Activated naive CD8-positive, alpha-beta T cell treated with anti-CD3 and anti-CD28 coated beads, Interleukin-2, amount 50 U/mL, for 16 hours (primary cell): ENCODE data around the gene MAP7D2.
"Not testable (repeated sequence)": the region's sequence is repeated elsewhere in the genome, so short reads cannot be mapped to it uniquely, and the experiment has no call there.

Experiments
- DNase-seq: peaks from one replicate; pipeline ENCODE4 v3.0.0-alpha.2; 2020; ENCODE audit warnings: low read depth, low spot score

The MAP7D2 gene

DNA sequence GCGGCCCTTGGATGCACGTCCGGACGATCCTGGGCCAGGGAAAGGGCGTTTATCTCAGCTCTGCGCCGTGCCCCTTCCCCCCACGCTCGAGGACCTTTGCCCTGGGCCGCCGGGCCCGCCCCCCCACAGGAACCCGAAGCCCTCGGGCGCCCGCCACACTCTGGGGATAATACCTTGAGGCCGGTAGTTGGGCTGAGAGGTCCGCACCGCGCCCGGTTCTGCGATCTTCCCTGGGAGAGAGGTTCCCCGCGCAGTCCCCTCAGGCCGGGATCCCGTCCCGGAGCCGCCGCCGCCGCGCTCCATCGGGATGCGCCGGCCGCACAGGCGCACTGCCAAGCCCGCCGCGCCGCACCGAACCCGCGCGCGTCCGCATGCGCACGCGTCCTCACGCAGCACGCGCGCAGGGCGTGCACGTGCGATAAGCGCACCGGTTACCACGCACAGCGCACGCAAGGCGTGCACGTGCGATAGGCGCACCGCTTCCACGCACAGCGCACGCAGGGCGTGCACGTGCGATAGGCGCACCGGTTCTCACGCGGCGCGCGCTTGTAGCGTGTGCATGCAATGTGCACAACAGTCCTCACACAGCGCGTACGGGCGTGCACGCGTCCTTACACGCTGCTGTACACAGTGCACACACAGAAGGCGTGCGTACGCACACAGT lies at the start of gene MAP7D2:
Gene MAP7D2, minus strand, starts transcription at position 331 of the 664 bp plus-strand sequence. Its CDS starts 28 bp downstream, at position 303.
- DNase-seq, result no peak

DNA sequence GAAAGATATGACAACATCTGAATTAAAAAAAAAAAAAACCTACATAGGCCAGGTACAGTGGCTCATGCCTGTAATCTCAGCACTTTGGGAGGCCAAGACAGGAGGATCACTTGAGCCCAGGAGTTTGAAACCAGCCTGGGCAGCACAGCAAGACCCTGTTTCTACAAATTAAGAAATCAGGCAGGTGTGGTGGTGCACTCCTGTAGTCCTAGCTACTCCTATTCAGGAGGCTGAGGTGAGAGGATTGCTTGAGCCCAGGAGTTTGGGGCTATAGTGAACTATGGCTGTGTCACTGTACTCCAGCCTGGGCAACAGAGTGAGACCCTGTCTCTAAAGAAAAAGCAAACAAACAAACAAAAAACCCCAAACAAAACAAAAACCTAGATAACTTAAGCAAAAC lies 45.8 kb upstream of the MAP7D2 start:
- DNase-seq, result not testable (repeated sequence)

DNA sequence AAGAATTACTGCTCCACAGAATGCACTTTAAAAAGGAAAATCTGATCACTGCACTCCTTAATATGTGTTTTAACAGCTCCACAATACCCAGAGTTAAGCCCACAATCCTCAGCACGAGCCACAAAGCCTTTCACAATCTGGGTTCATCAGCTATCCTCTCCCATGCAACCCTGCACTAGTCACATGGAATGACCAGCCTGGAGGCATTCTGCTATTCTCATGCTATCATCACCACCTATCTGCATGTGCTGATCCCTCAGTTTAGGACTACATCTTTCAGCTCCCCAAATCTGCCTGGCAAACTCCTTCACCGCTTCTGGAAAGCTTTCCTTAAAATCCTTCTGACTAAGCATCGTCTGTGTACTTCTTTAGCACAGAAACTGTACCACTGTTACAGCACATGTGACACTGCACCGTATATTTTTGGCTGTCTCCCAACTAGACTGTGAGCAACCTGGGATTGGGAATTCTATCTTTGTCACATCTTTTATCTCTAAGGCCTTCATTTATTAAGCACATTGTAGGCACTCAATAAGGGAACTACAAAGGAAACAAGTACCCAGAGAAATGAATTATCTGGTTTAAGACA lies 43.2 kb upstream of the MAP7D2 start:
- no peak for DNase-seq

DNA sequence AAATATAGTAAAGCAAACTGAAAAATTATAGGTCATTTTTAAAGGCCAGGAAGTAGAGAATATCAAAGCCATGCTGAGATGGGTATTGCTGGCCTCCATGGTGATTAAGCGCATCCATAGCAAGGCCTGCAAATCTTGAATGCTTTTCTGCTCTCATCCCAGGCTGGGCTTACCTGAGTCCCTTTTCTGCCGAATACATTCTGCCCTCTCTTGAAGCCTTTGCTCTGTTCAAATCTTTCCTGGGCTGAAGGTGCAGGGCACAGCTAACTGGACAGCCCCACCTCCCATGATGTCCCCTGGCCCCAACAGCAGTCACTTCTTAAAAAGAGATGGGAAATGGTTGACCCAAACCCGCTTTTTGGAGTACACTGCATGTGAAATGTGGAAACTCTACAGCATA lies 35.0 kb upstream of the MAP7D2 start:
- DNase-seq, result no peak

DNA sequence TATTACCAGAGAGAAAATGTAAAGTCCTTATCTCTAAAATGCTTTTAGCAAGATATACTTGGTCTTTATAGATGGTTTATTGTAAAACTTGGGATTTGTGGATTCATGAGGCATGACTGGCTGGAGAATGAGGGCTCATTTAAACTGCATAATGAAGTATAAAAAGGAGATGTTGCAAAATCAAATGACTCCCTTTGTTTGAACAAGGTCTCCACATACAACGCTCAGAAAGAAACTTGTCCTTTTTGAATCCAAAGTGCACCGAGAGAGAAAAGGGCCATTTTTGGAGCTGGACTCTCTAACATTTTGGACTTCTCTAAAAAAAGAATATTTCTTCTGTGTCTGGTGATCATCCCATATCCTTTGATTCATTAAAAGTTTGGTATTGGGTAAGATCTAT lies 32.6 kb upstream of the MAP7D2 start:
- DNase-seq, result no peak

DNA sequence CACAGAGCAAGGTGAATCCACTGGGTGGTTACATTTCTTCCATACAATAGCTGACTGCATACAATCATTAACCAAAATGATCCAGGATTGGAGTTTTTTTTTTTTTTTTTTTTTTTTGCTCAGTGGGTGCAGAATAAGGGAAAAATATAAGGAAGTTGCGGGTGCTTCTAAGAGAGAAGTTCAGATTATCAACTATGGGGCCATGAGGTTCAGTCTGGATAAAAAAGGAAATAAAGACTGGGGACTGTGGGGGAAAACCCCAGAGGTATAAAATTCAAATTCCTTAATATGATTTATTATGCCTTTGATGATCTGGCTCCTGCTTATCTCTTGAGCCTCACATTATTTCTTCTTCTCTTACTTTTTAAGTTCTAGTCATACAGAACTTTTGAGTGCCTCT lies 30.9 kb upstream of the MAP7D2 start:
- DNase-seq, result no peak

DNA sequence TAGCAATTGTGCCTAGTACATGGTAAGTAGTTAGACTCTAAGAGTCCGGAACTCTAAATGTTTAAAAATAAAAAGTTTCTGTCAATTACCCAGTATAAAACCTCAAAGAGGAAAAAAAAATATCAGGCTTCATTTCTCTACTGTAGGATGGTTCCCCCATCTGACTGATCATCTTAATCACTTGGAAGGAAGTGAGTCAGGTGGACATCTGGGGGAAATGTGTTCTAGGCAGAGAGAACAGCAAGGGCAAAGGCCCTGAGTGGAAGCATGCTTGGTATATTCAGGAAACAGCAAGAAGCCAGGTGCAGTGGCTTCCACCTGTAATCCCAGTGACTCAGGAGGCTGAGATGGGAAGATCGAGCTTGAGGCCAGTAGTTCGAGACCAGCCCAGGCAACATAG lies 27.8 kb upstream of the MAP7D2 start:
- no peak for DNase-seq

DNA sequence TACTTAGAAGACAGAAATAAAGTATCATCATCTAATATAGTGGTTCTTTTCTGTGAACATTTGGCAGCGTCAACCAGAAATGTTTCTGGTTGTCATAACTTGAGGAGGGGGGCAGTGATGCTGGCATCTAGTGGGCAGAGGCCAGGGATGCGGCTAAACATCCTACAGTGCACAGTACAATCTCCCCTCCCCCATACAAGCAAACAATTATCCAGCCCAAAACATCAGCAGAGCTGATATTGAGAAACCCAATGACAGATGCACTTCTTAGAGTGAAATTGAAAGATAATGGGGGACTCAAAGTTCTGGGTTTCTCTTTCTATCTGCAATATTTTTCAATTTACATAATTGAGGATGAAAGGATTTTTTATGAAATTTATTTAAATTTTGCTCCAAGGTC lies 26.9 kb upstream of the MAP7D2 start:
- no peak for DNase-seq

DNA sequence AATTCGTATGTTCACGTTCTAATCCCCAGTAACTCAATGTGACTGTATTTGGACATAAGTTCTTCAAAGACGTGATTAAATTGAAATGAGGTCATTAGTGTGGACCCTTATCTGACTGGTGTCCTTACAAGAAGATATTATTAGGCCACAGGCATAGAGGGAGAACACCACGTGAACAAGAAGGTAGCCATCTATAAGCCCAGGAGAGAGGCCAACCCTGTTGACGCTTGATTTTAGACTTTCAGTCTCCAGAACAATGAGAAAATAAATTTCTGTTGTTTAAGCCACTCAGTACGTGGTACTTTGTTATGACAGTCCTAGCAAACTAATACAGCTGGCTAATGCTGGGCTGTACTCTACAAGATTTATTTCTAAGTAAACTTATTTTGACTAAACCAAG lies 26.4 kb upstream of the MAP7D2 start:
- DNase-seq, result no peak

DNA sequence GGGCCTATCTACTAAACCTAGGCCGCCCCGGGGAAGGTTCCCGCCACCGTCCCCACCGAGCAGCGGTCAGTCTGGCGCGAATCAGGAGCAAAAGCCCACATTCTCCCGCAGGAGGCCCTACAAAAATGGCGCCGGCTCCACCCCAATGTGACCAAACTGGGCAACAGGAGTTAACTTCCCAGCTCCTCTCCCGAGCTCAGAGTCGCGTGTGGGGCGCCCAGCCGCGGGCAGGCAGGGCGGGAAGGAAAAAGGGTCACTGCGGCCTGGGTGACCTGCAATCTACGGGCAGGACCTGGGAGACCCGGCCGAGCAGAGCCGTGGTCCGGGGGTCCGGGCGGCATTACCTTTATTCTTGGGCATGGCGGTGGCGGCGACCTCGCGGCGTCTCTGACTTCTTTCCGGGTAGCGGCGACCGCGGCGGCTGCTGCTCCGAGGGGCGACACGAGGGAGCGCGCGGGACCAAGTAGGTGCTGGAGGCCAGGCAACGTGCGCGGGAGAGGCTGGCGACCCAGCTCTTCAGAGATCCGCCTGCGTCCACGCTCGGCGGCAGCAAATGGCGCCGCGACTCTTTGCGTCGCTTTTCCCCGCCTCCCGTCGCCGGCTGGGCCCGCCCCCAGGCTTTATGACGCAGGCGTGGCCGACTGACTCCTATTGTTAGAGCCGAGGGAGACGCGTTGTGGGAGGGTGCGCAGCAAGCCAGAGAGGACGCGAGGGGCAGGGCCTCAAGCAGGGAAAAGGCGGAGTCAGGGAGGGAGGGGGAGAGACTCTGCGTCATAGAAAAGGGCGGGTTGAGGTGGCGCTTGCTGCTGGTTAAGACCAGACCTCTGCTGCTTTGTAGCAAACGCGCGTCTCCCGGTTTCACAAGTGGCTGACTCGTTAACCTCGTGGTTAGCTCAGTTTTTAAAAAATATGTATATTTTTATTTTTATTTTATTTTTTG lies 24.8 kb upstream of the MAP7D2 start, which contains the start of gene EIF1AX:
Gene EIF1AX, minus strand, starts transcription at position 558 of the 940 bp plus-strand sequence. Its CDS starts 198 bp downstream, at position 360.
- peak; percentile 83 for DNase-seq

DNA sequence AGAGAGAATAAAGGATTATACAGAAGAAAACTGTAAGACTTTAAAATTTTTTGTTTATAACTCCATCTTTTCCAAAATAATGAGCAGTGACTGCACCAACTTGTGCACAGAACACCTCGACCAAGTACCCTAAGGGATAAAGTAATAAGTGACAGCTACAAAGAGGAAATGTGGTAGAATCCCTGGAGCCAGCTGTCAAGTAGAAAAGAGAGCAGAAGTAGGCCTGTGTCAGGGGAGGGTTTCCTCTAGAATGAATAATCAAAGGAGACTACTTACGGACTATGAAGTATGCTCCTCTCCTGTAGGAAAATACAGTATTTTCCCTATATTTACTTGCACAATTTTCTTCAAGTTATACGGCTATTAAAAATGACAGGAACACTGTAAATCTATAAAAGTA lies 23.7 kb upstream of the MAP7D2 start:
- DNase-seq, result no peak

DNA sequence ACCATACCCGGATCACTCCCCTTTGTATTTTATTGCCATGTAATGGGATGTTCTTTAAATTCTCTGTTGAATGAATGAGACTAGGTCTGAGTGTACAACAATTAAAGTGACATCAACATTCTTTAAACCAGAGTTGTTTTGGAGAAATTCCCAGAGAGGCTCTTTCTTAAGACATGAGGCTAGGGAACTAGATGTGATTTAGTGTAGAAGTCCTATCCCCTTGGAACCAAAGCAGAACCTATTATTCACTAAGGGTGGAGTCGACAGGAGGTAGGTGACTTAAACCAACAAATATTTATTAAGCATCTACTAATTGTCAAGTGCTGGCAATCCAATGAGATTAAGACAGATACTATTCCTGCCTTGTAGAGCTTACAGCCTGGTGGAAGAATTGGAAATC lies 23.3 kb upstream of the MAP7D2 start:
- no peak for DNase-seq

DNA sequence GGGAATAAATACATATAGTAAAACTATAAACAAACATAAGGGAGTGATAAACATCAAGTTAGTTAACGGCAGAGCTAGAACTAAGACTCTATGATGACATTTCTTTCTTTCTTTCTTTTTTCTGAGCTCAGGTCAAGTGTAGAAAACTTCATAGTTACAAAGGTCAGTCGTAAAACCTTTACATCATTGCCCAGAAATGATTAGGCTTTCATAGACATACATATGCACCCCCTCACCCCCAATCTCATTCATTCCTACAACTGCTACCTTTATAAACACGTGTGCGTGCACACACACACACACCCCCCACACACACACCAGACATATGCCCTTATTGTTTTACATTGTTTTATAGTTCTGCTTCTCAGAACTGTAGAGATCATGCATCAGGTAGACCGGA lies 19.2 kb upstream of the MAP7D2 start:
- DNase-seq, result no peak

DNA sequence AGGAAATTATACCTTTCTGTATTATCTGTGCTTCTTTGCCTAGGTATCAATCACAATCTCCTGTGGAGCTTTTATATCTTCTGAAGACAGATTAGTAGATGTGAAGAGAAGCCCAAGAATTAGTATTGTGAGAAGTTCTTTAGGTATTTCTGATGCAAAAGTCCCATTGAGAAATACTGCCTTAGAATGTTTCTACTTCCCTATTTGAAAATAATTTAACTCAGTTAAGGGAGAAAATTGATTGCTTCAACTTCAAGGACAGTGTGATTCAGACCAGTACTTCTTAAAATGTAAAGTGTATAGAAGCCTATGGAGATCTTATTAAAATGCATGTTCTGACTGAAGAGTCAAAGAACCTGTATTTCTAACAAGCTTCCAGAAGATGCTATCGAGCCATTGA lies 16.0 kb upstream of the MAP7D2 start:
- DNase-seq, result no peak

DNA sequence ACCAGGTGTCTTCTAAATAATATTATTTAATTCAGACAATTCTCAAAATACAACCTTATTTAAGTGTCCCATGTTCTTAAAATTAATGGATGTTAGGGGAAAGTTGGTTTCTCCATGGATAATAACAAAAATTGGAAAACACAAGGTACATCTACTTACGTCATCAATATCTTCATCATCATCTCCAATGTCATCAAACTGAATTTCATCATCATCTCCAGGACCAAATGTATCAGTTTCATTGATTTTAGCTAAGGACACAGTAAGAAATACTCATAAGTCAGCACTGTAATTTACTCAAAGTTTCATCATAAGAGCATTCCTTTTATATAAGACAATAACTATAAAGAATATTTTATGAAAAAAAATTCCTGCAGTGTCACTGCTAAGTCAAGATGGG lies 13.7 kb upstream of the MAP7D2 start:
- DNase-seq, result no peak

DNA sequence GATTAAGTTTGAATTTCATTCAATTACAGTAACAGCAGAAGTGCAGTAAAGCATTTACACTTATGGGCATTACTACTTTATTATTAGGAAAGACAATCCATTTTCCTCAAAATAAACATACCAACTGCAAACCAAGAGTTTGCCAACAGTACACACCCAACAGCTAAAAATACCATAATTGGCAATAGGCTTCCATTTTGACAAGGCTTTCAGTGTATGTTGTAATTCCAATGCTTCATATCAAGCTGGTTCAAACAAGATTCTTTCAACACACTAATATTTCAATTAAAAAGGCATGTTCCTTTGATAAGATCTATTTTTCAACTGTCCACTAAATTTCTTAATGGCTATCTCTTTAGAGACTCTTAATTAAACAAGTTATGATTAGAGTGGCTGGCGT lies 12.8 kb upstream of the MAP7D2 start:
- no peak for DNase-seq

DNA sequence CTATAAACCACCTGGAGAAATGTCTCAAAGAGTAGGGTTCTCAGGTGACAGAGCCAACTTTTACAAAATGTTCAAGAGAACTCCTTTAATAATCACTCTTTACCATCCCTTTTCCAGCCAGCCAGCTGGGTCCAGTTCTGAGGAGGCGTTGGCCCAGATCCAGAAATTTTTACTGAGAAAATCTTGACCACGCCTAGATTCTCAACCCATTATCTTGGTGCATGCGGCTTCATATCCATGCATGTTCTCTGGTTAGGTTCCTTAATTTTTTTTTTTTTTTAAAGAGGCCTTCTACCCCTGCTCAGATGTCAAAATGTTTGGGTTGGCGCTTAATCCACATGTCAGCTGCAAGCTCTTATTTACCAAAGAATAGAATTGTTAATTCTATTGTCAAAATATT lies 12.0 kb upstream of the MAP7D2 start:
- DNase-seq, result no peak

DNA sequence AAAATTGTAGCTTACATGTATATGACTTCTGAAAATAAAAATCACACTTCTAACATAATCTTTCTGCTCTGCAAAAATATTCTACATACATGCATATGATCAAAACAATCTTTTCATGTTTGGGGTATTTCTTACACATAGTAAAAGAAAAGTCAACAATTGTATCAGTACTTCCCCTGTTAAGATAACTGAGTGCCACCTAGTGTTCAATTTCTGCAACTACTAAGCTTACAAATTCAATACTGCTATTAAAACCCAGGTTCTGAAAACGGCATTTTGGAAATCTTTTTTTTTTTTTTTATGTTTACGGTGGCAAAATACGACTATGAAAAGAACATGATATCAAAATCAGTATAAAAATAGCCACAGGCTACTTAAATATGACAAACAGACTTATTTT lies 10.7 kb upstream of the MAP7D2 start:
- DNase-seq, result not testable (repeated sequence)

DNA sequence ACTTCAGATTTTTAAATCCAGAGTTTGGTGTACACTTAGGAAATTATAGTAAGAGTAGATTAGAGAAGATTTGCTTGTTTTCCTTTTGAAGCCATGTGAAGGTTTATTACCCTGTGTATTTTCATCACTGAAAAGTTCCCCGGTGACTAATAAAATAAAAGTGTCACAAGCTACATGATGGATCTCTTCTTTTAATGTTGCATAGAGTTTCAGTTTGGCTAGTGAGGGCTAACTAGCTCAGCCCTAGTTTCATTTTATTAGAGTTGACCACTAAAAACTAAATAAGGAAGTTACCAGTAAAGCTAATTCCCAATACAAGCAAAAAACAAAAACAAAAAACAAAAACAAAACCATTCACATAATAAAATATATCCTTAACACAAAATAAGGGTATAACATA lies 10.1 kb upstream of the MAP7D2 start:
- not testable (repeated sequence) for DNase-seq

DNA sequence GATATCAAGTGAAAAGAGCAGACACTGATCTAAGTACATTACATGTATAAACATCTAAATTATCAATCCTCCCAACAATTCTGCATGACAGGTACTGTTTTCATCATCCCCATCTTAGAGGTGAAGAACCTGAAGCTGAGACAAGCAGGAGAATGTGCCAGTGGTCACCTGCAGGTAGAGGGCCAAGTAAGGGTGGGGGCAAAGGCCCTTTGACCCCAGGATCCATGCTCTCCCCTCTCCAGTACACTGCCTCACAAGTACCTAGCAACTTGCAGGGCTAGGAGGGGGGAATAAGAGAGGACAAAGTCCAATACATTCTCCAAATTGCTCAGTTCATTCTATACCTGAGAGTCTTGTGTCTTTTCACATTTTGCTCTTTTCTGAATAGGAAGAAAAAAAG lies 8.3 kb upstream of the MAP7D2 start:
- no peak for DNase-seq

DNA sequence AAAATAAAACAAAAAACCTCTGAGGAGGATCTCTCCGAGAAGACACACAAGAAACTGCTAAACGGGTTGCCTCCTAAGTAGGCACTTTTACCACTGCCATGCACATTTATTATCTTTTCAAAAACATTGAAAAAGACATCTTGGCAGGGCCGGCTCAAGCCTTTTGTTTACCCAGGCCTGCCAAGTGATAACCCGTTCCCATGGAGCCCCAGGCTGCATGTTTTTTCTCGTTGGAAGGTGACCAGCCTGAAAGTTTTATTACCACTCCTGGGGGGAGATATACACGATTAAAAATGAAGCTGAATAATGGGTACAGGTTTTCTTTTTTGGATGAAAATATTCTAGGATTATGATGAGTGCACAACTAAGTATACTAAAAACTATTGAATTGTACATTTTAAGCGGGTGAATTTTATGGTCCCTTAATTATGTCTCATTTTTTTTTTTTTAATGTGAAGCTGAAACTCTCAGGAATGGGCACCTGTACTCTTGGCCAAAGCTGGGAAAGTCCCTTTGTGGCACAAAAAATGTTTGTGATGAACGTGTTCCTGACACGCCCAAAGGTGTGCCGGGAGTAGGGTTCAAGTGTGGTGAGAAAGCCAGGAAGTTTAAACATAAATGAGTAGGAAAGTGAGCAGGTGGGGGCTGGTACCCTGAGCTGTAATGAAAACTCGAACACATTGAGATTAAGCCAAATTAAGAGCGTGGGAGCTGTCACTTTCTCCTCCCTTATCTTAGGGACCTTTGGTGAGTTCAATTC lies 1.5 kb upstream of the MAP7D2 start:
- DNase-seq, result no peak

DNA sequence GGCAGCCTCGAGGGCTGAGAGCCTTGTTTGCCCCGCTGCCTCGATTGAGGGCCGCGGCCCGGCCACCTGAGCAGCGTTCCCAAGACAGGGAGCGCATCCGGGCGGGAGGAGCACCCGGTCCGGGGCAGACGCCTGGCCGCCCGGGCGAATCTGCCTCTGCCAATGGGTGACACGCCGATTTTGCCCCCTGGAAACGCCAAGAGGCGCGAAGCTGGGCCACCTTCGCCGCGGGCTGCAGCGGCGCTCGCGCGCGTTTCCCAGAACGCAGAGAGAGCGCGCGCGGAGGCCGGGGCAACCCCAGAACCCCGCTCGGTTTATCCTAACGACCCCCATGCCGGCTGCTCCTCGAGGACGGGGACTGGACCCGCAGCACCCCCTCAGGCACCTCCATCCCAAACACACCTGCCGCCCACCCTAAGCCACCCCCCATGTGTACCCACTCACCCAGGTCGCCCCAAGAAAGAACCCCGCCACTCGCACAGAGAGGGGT lies 575 bp downstream of the MAP7D2 start:
- DNase-seq, result no peak
